Tongue (tissue), 2 donors: Measurements from ENCODE around the gene PLCB1. TPM values are rescaled to one million over a fixed set of nuclear protein-coding genes. Genes with fewer than 3 reads are reported as not detected.

Source experiments
- DNase-seq: peaks from one replicate; pipeline ENCODE4 v3.0.0-alpha.2; 2015
- total RNA-seq: library from RNA; depleted of rRNA; stranded (reverse); fragments of >200 nt; gene quantifications from one replicate; pipeline ENCODE4 v1.2.3, GENCODE V29; 2014

The PLCB1 gene
- total RNA-seq, 1 donor from 2014 or later: 30.9 TPM

- DNase-seq: no peak
These were observed 594.4 kb downstream of the PLCB1 start for GRCh38 chr20:8726460-8726859.

DNA sequence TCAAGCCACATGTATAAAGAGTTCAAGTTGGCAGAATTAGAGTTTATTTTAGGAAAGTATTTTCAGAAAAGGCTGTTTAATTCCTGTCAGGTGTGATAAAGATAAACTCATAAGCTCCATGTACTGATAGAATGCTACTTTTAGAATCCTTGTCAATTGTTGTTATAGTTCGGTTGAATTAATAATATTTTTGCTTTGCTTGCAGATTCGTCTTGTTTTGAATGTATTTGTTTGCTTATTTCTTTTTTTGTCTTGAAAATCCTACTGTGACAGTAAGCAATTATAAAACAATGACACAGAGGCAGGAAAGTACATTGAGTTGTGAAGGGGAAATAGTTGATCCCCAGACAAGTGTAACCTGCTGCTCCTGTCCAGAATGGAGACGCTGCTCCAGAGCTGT lies 602.9 kb downstream of the PLCB1 start:
- no peak for DNase-seq

DNA sequence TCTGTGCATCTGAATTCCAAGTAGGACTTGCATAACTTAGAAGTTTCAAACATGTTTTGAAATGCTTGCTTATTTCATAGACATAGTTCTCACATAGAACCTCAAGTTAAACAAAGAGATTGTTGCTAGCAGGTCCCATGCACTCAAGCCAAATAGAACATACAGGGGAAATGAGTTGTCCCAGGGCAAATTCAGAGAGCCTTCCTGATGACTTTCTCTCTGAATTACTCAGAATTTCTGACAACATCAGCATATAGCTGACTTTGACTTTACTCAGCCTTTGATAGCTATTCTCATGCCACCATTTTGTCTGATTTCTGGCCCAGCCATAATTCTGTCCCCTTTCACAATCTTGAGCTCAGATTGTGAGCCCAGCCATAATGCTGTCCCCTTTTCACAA lies 603.6 kb downstream of the PLCB1 start:
- DNase-seq: no peak

DNA sequence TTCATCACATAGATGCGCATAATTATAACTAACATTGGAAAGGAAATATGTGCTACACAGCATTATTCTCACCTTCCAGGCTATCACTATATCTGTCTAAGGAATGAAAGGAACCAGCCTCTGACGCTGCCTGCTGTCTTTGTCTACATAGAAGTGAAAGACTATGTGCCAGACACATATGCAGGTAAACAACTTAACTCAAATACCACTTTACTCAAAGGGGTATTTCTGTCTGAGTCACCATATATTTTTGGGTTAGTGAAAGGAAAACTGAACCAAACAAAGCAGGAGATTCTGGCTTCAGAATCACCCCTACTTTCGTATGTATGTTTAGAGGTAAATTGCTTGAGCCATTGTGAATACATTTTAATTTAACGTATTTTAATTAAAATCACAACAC lies 608.2 kb downstream of the PLCB1 start:
- DNase-seq: no peak

DNA sequence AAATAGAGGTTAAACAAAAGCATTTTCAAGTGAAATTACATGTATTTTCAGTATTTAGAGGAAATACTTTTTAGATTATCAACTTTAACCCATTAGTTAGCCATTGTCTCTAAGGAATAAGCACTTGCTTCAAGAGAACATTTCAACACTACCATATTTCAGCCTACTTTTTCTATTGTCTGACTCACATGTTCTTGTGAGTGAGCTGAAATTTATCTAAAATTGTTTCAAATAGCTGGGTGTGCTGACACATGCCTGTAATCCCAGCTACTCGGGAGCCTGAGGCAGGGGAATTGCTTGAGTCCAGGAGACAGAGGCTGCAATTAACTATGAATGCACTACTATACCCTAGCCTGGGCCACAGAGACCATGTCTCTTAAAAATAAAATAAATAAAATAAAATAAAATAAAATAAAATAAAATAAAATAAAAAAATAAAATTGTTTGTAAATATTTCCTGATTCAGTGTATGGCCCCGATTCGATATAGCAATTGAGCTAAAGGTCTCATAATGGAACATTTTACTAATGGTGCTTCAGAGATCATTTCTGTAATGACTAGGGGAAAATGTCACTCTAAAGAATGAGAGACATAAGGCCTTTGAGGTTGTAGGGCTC lies 612.3 kb downstream of the PLCB1 start:
- DNase-seq: no peak

GRCh38 chr20:8749101-8749500 lies 617.0 kb downstream of the PLCB1 start:
- no peak for DNase-seq

DNA sequence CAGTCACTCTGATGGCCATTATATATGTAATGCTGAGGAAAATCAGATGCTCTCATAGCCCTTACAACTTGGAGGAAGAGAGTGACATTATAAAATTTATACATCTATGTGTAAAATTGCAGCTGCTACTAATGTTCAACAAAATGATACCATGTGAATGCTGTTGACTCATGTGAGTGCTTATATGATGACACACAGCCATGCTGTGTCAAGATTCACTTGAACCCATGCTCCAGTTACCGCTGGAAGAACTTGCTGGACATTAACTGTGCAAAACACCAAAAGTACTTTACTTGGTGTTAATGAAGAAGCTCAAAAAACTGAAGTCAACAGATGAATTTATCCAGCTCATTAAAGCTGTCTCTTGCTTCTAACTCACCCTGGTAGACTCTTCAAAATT lies 617.9 kb downstream of the PLCB1 start:
- DNase-seq: no peak

DNA sequence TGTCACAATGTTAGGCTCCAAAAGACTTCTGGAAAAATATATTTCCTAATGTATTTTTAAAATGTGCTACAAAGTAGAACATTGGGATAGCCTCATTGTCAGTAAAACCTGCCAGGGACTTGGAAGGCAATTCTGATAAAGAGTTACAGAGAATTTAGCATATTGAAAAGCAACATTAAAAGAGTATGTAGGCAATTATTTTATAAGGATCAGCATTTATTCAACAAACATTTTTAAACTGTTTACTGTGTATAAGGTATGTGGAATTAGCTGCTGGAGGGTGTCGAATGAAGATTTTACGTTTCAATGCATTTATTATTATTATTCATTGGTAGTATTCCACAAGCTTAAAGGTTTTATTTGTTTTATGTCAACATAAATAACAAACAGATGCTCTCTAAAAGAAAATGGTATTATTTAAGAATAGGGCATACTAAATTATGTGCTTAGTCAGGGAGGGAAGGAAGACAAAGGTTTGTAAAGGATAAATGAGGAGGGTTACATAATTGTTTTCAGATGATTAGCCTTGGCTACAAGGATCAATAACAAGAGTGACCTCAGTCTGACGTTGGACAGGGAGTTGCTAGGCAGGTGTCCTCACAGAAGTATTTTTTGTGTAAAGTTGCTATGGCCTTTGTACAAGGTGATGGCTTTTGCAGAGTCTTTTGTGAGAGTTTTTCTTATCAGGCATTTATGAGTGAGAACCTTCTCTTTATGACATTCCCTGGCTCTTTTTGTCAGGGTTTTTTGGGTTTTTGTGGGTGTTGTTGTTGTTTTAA lies 623.5 kb downstream of the PLCB1 start:
- no peak for DNase-seq

- DNase-seq: no peak
These were observed 624.3 kb downstream of the PLCB1 start for GRCh38 chr20:8756410-8756809.

DNA sequence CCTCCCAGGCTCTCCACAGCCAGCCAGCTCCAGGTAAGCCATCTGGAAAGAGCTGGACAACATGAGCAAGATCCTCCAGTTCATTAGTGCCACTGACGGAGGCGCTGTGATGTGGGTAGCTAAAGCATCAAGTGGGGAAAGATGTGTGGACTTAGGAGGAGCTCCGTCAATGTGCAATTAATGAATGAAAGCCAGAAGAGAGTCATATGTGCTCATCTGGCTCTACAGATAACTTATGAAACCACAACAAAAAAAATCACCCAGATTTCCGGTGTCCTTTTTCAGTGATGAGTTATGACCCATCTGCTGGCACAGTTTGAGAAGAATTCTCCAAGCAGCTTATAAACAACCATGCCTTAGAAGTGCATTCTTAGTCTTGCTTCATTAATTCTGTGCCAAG lies 625.1 kb downstream of the PLCB1 start:
- DNase-seq: no peak

DNA sequence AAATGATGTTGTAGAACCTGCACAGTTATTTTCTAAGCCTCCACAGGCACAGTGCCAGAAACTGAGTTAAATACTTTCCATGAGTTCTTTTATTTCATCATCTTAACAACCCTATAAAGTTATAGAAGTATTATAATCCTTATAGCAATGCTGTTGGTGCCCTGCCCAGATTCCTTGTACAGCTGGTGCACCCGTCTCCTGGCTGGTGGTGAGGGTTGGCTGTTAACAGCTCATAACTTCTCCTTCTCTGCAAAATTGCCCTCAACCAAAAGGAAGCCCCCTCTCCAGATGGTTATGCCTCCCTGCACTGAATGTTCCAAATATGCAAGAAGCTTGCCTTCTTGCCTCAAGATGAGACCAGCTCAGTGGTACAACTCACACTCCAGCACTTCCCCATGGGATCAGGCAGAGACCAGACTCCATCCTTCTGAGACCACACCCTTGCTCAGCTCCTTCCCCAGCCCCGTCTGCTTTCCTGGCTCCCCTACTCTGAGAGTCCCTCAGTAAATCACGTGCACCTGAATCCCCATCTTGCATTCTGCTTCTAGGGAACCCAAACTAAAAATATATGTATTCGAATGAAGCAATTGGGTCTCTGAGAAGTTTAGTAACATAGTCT lies 632.4 kb downstream of the PLCB1 start:
- DNase-seq: peak; percentile 80

DNA sequence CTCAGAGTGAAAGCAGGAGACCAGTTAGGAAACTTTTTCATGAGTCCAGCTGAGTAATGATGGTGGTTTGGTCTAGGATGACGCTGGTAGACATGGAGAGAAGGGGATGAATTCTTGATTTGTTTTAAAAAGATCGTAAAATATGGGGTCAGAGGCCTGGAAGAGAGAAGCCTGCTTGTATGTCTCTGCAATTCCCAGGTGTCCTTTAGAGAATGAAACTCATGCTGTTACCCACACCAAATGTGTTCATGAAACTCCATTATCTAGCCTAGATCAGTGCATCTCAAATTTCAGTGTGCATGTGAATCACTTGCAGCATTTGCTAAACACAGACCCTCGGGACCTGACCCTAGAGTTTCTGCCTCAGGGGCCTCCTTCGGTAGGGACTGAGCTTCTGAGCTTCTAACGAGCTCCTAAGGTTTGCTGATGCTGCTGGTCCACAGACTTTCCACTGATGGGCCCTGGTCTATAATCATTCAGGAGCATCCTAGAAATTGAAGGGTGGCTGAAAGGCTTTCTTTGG lies 634.9 kb downstream of the PLCB1 start:
- DNase-seq: no peak

- no peak for DNase-seq
These were observed 642.3 kb downstream of the PLCB1 start for GRCh38 chr20:8774412-8774811.

- DNase-seq: no peak
These were observed 645.8 kb downstream of the PLCB1 start for GRCh38 chr20:8777911-8778310.

DNA sequence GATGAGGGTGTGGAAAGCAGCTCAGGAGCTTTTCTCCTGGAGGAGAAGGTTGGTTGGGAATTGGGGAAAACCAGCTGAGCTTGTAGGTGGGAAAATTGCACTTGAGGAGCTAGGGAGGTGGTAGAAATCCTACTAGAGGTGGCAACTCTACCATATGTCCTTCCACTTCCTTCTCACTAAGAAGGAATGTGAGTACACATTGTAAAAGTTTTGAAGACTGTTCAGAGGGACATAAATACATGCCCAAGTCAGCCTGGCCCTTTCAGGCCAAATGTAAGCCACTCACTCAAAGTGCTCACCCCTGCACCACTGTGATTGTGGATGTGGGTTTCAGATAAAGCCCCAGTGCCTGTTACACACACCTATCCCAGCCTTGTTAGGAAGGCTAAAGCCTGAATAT lies 646.3 kb downstream of the PLCB1 start:
- no peak for DNase-seq

DNA sequence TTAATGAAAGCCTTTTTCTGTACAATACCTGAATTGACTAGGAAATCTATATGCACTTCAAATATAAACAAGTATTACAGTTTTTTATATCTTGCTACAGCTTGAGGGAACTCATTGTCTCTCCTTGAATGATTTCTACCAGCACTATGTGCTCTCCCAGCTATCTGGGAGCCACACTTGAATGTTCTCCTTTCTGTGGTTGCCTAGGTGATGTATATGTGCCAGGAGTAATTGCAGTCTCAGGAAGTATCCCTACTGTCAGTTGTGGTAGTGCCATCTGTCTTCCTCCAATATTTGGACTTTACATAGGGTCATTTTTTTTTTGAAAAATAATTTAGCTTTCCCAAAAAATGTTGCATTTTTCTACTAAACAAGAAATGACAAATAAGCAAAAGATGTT lies 648.8 kb downstream of the PLCB1 start:
- DNase-seq: no peak

- DNase-seq: no peak
These were observed 650.7 kb downstream of the PLCB1 start for GRCh38 chr20:8782804-8783203.

- no peak for DNase-seq
These were observed 651.7 kb downstream of the PLCB1 start for GRCh38 chr20:8783734-8784133.

DNA sequence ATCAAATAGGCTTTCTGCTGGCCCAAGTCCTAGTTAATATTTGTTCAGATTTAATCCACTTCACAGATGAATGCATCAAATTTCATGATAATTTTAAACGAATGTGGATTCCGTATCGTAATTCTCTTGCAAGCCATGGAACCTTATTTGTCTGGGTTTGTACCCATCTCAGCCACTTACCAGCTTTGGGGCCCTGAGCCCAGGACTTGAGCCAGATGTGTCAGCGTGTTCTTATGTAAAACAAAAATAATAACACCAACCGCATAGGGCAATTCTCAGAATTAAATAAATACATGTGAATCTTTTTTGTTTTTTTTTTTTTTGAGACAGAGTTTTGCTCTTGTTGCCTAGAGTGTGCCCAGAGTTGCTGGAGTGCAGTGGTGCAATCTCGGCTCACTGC lies 654.3 kb downstream of the PLCB1 start:
- no peak for DNase-seq

GRCh38 chr20:8787090-8787489 lies 655.0 kb downstream of the PLCB1 start:
- DNase-seq: no peak

- DNase-seq: no peak
These were observed 656.2 kb downstream of the PLCB1 start for GRCh38 chr20:8788275-8788674.

DNA sequence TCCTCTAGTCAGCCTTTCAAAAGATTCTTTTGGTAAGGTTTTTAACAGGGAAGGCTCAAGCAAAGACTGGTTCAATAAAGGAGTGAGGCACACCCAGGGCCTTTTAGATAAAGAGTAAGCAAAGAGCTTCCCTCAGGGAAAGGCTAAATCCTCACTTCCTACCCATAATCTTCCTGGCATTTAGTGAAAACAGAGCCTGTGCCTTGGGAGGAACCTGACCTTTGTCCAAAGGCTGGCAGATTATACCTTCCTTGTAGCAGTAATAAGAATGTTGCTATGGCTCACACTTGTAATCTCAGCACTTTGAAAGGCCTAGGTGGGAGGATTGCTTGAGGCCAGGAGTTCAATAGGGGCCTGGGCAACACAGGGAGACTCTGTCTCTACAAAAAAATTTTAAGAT lies 656.8 kb downstream of the PLCB1 start:
- DNase-seq: no peak

DNA sequence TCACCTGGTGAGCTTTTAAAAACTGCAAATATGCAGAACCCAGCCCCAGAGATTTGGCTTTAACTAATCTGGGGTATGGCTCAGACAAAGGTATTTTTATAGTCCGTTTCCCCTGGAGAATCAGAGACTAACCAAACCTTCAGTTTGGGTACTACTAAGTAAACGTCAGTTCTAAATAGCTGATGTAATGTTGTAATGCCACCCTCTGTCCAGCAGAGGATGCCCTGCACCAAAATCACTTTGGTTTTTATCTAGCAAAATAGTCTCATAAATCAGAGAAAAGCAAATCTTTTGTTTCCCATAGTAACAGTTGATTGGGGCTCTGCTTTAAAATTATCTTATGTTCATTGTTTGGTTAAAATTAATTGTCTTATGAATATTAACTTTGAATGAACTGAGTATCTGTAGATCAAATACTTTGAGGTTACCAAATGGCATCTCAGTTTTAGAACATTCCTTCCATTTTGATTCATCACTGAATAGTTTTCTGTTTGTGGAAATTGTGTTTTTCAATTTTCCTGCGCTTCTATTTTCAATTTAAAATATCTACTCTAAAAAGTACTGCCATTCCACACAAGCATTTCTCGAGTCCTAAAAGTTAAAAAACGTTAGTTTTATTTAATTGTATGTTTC lies 658.5 kb downstream of the PLCB1 start:
- peak; percentile 79 for DNase-seq
